ENCODE measurements around the gene IL22RA1. TPM values are rescaled to one million over a fixed set of nuclear protein-coding genes. Genes with fewer than 3 reads are reported as not detected.

The IL22RA1 gene
- total RNA-seq, 1 donor from 2014 or later: not detected

- peaks cover 36% of the 10 kb centered on the region for H3K27me3 Mint-ChIP-seq (ENCODE audit: low read depth, unreplicated experiment)
- TF ChIP-seq EZH2 (IDR thresholded peaks at IDR 0.05; ENCODE audit: insufficient read depth, low read length) (no peak), CTCF (IDR thresholded peaks at IDR 0.05; ENCODE audit: insufficient read depth, low read depth, low read length) (no peak)
- Histone ChIP-seq H3K4me3 (ENCODE audit: insufficient read depth, low read depth, low read length) (no peak overlapping the region), H3K79me2 (ENCODE audit: insufficient read depth, low read length) (no peaks in the 10 kb centered on the region), H3K27me3 (ENCODE audit: insufficient read depth, low read length) (peaks cover 2% of the 10 kb centered on the region), H3K9me3 (ENCODE audit: insufficient read depth, low read depth, low read length) (no peaks in the 10 kb centered on the region), H3K4me2 (ENCODE audit: low read length) (no peak overlapping the region), H2AFZ (ENCODE audit: low read depth, low read length) (no peak overlapping the region), H4K20me1 (ENCODE audit: insufficient read depth, low read length) (no peaks in the 10 kb centered on the region), H3K36me3 (ENCODE audit: insufficient read depth, low read length) (no peaks in the 10 kb centered on the region), H3K27ac (ENCODE audit: low read depth, low read length) (no peak overlapping the region), H3K9ac (ENCODE audit: low read length) (no peak overlapping the region), H3K4me1 (ENCODE audit: insufficient read depth, low read length) (no peaks in the 10 kb centered on the region)
- peaks cover 4% of the 10 kb centered on the region for H3K36me3 Mint-ChIP-seq (ENCODE audit: low read depth, unreplicated experiment)
- no peak overlapping the region for H3K27ac Mint-ChIP-seq (ENCODE audit: unreplicated experiment)
- DNase-seq (ENCODE audit: low read depth) (no peak), FAIRE-seq (no peak)
- H3K4me1 Mint-ChIP-seq (ENCODE audit: low read depth, unreplicated experiment): no peaks in the 10 kb centered on the region
- H3K4me3 Mint-ChIP-seq (ENCODE audit: unreplicated experiment): no peak overlapping the region
- no peaks in the 10 kb centered on the region for H3K9me3 Mint-ChIP-seq (ENCODE audit: unreplicated experiment)
Observed at GRCh38 chr1:24081190-24081589, 61.8 kb downstream of the IL22RA1 start.

DNA sequence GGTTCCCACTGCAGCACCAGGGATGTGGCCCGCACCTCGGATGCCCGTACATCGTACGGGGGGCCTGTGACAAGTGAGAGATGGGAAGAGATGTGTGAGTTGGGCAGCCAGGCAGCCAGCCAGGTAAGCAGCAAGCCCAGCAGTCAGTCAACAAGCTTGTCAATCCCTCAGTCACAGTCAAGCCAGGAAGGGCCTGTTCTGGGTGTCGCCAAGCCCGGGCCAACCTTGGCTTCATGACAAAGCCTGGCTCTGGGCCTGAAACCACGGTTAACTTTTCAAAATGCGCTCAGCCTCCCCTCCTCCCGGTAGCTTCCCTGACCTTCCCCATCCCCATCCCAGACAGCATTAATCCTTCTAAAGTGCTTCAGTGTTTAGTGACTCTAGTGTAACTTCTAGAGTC lies 62.8 kb downstream of the IL22RA1 start:
- TF ChIP-seq CTCF (IDR thresholded peaks at IDR 0.05; ENCODE audit: insufficient read depth, low read depth, low read length): no peak
- no peak for TF ChIP-seq EZH2 (IDR thresholded peaks at IDR 0.05; ENCODE audit: insufficient read depth, low read length)
- Mint-ChIP-seq H3K27me3 (ENCODE audit: low read depth, unreplicated experiment) (peaks cover 28% of the 10 kb centered on the region), H3K9me3 (ENCODE audit: unreplicated experiment) (no peaks in the 10 kb centered on the region), H3K4me1 (ENCODE audit: low read depth, unreplicated experiment) (no peaks in the 10 kb centered on the region), H3K4me3 (ENCODE audit: unreplicated experiment) (no peak overlapping the region), H3K27ac (ENCODE audit: unreplicated experiment) (no peak overlapping the region), H3K36me3 (ENCODE audit: low read depth, unreplicated experiment) (peaks cover 4% of the 10 kb centered on the region)
- FAIRE-seq (no peak), DNase-seq (ENCODE audit: low read depth) (no peak)
- no peak overlapping the region for H3K27ac ChIP-seq (ENCODE audit: low read depth, low read length)
- no peak overlapping the region for H3K4me2 ChIP-seq (ENCODE audit: low read length)
- H3K79me2 ChIP-seq (ENCODE audit: insufficient read depth, low read length): no peaks in the 10 kb centered on the region
- H4K20me1 ChIP-seq (ENCODE audit: insufficient read depth, low read length): no peaks in the 10 kb centered on the region
- H2AFZ ChIP-seq (ENCODE audit: low read depth, low read length): no peak overlapping the region
- H3K9ac ChIP-seq (ENCODE audit: low read length): no peak overlapping the region
- H3K9me3 ChIP-seq (ENCODE audit: insufficient read depth, low read depth, low read length): no peaks in the 10 kb centered on the region
- no peaks in the 10 kb centered on the region for H3K36me3 ChIP-seq (ENCODE audit: insufficient read depth, low read length)
- no peak overlapping the region for H3K4me3 ChIP-seq (ENCODE audit: insufficient read depth, low read depth, low read length)
- no peaks in the 10 kb centered on the region for H3K4me1 ChIP-seq (ENCODE audit: insufficient read depth, low read length)
- H3K27me3 ChIP-seq (ENCODE audit: insufficient read depth, low read length): peaks cover 2% of the 10 kb centered on the region

GRCh38 chr1:24077278-24077978 lies 65.5 kb downstream of the IL22RA1 start:
- Mint-ChIP-seq H3K9me3 (ENCODE audit: unreplicated experiment) (no peaks in the 10 kb centered on the region), H3K4me1 (ENCODE audit: low read depth, unreplicated experiment) (no peaks in the 10 kb centered on the region), H3K36me3 (ENCODE audit: low read depth, unreplicated experiment) (peaks cover 2% of the 10 kb centered on the region), H3K4me3 (ENCODE audit: unreplicated experiment) (no peak overlapping the region), H3K27me3 (ENCODE audit: low read depth, unreplicated experiment) (peaks cover 28% of the 10 kb centered on the region), H3K27ac (ENCODE audit: unreplicated experiment) (no peak overlapping the region)
- no peak for TF ChIP-seq EZH2 (IDR thresholded peaks at IDR 0.05; ENCODE audit: insufficient read depth, low read length)
- TF ChIP-seq CTCF (IDR thresholded peaks at IDR 0.05; ENCODE audit: insufficient read depth, low read depth, low read length): no peak
- H4K20me1 ChIP-seq (ENCODE audit: insufficient read depth, low read length): no peaks in the 10 kb centered on the region
- no peak overlapping the region for H2AFZ ChIP-seq (ENCODE audit: low read depth, low read length)
- FAIRE-seq (no peak), DNase-seq (ENCODE audit: low read depth) (no peak)
- H3K27ac ChIP-seq (ENCODE audit: low read depth, low read length): no peak overlapping the region
- H3K27me3 ChIP-seq (ENCODE audit: insufficient read depth, low read length): peaks cover 2% of the 10 kb centered on the region
- no peak overlapping the region for H3K4me3 ChIP-seq (ENCODE audit: insufficient read depth, low read depth, low read length)
- H3K36me3 ChIP-seq (ENCODE audit: insufficient read depth, low read length): no peaks in the 10 kb centered on the region
- H3K79me2 ChIP-seq (ENCODE audit: insufficient read depth, low read length): no peaks in the 10 kb centered on the region
- H3K9ac ChIP-seq (ENCODE audit: low read length): no peak overlapping the region
- H3K4me2 ChIP-seq (ENCODE audit: low read length): no peak overlapping the region
- H3K9me3 ChIP-seq (ENCODE audit: insufficient read depth, low read depth, low read length): no peaks in the 10 kb centered on the region
- H3K4me1 ChIP-seq (ENCODE audit: insufficient read depth, low read length): no peaks in the 10 kb centered on the region

Data from astrocyte (in vitro differentiated cells and primary cell).